K562 (cell line): ENCODE data around the gene ZNF83. TPM values are rescaled to one million over a fixed set of nuclear protein-coding genes. Genes with fewer than 3 reads are reported as not detected.

Experiments used
- ARHGAP35 ChIP-seq: fragments of 450-650 bp; IDR thresholded peaks from 2 replicates; pipeline ENCODE4 v1.6.1; 2018; ENCODE audit not compliant: partially characterized antibody
- HIVEP1 ChIP-seq: fragments of 250-450 bp; sonication (Bioruptor Pico); IDR thresholded peaks from 2 replicates; pipeline ENCODE4 v1.4.0; 2020; ENCODE audit warnings: mild to moderate bottlenecking
- HSF4 ChIP-seq: fragments of 250-450 bp; sonication (Bioruptor Pico); IDR thresholded peaks from 2 replicates; pipeline ENCODE4 v2.1.2; 2022; ENCODE audit warnings: mild to moderate bottlenecking, moderate library complexity, borderline replicate concordance
- L3MBTL2 ChIP-seq: fragments of 450-650 bp; IDR thresholded peaks from 2 replicates; pipeline ENCODE4 v1.6.1; 2016; ENCODE audit warnings: mild to moderate bottlenecking, moderate library complexity
- NCOR1 ChIP-seq: fragments of 450-650 bp; IDR thresholded peaks from 2 replicates; pipeline ENCODE4 v1.6.1; 2016; ENCODE audit warnings: mild to moderate bottlenecking, moderate library complexity
- NFIX ChIP-seq: fragments of 250-450 bp; sonication (Bioruptor Pico); IDR thresholded peaks from 2 replicates; pipeline ENCODE4 v1.4.0; 2020; ENCODE audit warnings: low read depth, mild to moderate bottlenecking, moderate library complexity
- RFX7 ChIP-seq: fragments of 250-450 bp; sonication (Bioruptor Pico); IDR thresholded peaks from 2 replicates; pipeline ENCODE4 v1.5.1; 2021; ENCODE audit warnings: mild to moderate bottlenecking
- RUNX1 ChIP-seq: sonication (generic); IDR thresholded peaks from 2 replicates; pipeline ENCODE4 v1.6.1; 2016; ENCODE audit warnings: antibody characterized with exemption, low read depth
- SMARCA5 ChIP-seq: fragments of 450-650 bp; IDR thresholded peaks from 2 replicates; pipeline ENCODE4 v1.6.1; 2016
- ZEB2 ChIP-seq: fragments of 450-650 bp; IDR thresholded peaks from 2 replicates; pipeline ENCODE4 v1.6.1; 2016
- ZNF133 ChIP-seq: fragments of 250-450 bp; sonication (Bioruptor Pico); IDR thresholded peaks from 2 replicates; pipeline ENCODE4 v1.4.0; 2020; ENCODE audit warnings: mild to moderate bottlenecking
- ZNF134 ChIP-seq: fragments of 250-450 bp; sonication (Bioruptor Pico); conservative IDR thresholded peaks from 2 replicates; pipeline ENCODE4 v1.4.0; 2020
- ZNF146 ChIP-seq: IDR thresholded peaks from one replicate; pipeline ENCODE4 v1.6.1; 2018; ENCODE audit warnings: missing compliant biosample characterization; ENCODE audit not compliant: unreplicated experiment
- ZNF3 ChIP-seq: fragments of 250-450 bp; sonication (Bioruptor Pico); IDR thresholded peaks from 2 replicates; pipeline ENCODE4 v1.5.0; 2021; ENCODE audit warnings: mild to moderate bottlenecking, moderate library complexity
- polyA plus RNA-seq, 8 experiments: library from polyadenylated mRNA; depleted of rRNA in 4 of 8; stranded (reverse) in 5 of 8; unstranded in 3 of 8; fragments of >200 nt; fragmentation: Nextera tagmentation in 2 of 8; fragmentation: Illumina TruSeq in 1 of 8; extraction: Ambion mirVana in 2 of 8; extraction: Trizol in 1 of 8; gene quantifications; 2 replicates each; pipeline versions ENCODE4 v1.2.1 to v1.2.3, GENCODE V29; 2011 to 2014; ENCODE audit warnings: inconsistent platforms in 1 of 8, missing spikeins in 1 of 8
- total RNA-seq, 7 experiments: library from RNA; depleted of rRNA in 6 of 7; stranded (reverse); fragments of >200 nt in 6 of 7; fragmentation: Illumina TruSeq in 2 of 7; extraction: Trizol in 2 of 7; gene quantifications; 2 replicates each; pipeline versions ENCODE4 v1.2.1 to v1.2.3, GENCODE V29; 2011 to 2021; ENCODE audit warnings: low replicate concordance in 1 of 7
- TF ChIP-seq, protein P1 (sequence below): fragments of 450-650 bp; IDR thresholded peaks from 2 replicates; pipeline ENCODE4 v1.6.1; 2016
- TF ChIP-seq, protein P2 (sequence below): fragments of 450-650 bp; conservative IDR thresholded peaks from 2 replicates; pipeline ENCODE4 v1.6.1; 2016; ENCODE audit warnings: missing genetic modification characterization, low read depth, mild to moderate bottlenecking, control low read depth, missing compliant biosample characterization
- TF ChIP-seq, protein P3 (sequence below): sonication (generic); formaldehyde crosslinking; IDR thresholded peaks from 2 replicates; pipeline ENCODE4 v1.8.0; 2022; ENCODE audit warnings: missing genetic modification reagents, mild to moderate bottlenecking, moderate library complexity, borderline replicate concordance
- TF ChIP-seq, protein P4 (sequence below): fragments of 450-650 bp; IDR thresholded peaks from 2 replicates; pipeline ENCODE4 v1.6.1; 2017; ENCODE audit warnings: antibody characterized with exemption, mild to moderate bottlenecking
- TF ChIP-seq, protein P5 (sequence below): fragments of 250-450 bp; sonication (Bioruptor Pico); IDR thresholded peaks from 2 replicates; pipeline ENCODE4 v1.6.1; 2021; ENCODE audit warnings: mild to moderate bottlenecking

ZNF83 gene
- total and polyA plus RNA-seq, 9 of the 15 experiments (the other 6 are each of a cell fraction or from before 2014, with no cell fraction given) = 18.6 to 74.3 (median 51.9) TPM

DNA sequence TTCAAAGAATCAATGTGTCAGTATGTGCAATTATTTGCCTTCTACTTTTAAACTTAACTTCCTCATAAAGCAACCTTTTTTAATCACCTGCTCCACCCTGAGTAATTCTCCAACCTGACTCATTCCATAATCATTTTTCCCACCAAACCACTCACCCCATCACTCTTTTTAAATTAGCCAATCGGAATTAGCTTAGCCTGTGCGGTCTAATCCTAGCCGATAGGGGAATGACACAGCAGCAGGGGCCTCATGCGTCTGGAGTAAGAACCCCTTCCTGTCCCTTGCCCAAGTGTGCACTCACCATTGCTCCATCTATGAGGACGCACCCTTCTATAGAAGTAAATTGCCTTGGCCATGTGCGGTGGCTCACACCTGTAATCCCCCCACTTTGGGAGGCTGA lies 27.4 kb upstream of the ZNF83 start (continued):
- TF ChIP-seq, protein P1, sequence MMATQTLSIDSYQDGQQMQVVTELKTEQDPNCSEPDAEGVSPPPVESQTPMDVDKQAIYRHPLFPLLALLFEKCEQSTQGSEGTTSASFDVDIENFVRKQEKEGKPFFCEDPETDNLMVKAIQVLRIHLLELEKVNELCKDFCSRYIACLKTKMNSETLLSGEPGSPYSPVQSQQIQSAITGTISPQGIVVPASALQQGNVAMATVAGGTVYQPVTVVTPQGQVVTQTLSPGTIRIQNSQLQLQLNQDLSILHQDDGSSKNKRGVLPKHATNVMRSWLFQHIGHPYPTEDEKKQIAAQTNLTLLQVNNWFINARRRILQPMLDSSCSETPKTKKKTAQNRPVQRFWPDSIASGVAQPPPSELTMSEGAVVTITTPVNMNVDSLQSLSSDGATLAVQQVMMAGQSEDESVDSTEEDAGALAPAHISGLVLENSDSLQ = peak; percentile 79
- TF ChIP-seq, protein P2, sequence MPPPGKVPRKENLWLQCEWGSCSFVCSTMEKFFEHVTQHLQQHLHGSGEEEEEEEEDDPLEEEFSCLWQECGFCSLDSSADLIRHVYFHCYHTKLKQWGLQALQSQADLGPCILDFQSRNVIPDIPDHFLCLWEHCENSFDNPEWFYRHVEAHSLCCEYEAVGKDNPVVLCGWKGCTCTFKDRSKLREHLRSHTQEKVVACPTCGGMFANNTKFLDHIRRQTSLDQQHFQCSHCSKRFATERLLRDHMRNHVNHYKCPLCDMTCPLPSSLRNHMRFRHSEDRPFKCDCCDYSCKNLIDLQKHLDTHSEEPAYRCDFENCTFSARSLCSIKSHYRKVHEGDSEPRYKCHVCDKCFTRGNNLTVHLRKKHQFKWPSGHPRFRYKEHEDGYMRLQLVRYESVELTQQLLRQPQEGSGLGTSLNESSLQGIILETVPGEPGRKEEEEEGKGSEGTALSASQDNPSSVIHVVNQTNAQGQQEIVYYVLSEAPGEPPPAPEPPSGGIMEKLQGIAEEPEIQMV (tag) = no peak
- TF ChIP-seq ZNF134 (no peak), RFX7 (CRISPR knock-in tag) (no peak), RUNX1 (no peak), ZNF3 (CRISPR knock-in tag) (no peak), HIVEP1 (no peak), NFIX (CRISPR knock-in tag) (no peak), HSF4 (CRISPR knock-in tag) (no peak), ARHGAP35 (no peak), ZNF133 (CRISPR knock-in tag) (no peak), SMARCA5 (no peak), ZEB2 (no peak), NCOR1 (peak; percentile 32; the same call in 1 of the 2 replicates), ZNF146 (CRISPR knock-in tag) (no peak), L3MBTL2 (peak; percentile 80)
- TF ChIP-seq, protein P3, sequence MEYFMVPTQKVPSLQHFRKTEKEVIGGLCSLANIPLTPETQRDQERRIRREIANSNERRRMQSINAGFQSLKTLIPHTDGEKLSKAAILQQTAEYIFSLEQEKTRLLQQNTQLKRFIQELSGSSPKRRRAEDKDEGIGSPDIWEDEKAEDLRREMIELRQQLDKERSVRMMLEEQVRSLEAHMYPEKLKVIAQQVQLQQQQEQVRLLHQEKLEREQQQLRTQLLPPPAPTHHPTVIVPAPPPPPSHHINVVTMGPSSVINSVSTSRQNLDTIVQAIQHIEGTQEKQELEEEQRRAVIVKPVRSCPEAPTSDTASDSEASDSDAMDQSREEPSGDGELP (CRISPR knock-in tag) = no peak
- TF ChIP-seq, protein P4, sequence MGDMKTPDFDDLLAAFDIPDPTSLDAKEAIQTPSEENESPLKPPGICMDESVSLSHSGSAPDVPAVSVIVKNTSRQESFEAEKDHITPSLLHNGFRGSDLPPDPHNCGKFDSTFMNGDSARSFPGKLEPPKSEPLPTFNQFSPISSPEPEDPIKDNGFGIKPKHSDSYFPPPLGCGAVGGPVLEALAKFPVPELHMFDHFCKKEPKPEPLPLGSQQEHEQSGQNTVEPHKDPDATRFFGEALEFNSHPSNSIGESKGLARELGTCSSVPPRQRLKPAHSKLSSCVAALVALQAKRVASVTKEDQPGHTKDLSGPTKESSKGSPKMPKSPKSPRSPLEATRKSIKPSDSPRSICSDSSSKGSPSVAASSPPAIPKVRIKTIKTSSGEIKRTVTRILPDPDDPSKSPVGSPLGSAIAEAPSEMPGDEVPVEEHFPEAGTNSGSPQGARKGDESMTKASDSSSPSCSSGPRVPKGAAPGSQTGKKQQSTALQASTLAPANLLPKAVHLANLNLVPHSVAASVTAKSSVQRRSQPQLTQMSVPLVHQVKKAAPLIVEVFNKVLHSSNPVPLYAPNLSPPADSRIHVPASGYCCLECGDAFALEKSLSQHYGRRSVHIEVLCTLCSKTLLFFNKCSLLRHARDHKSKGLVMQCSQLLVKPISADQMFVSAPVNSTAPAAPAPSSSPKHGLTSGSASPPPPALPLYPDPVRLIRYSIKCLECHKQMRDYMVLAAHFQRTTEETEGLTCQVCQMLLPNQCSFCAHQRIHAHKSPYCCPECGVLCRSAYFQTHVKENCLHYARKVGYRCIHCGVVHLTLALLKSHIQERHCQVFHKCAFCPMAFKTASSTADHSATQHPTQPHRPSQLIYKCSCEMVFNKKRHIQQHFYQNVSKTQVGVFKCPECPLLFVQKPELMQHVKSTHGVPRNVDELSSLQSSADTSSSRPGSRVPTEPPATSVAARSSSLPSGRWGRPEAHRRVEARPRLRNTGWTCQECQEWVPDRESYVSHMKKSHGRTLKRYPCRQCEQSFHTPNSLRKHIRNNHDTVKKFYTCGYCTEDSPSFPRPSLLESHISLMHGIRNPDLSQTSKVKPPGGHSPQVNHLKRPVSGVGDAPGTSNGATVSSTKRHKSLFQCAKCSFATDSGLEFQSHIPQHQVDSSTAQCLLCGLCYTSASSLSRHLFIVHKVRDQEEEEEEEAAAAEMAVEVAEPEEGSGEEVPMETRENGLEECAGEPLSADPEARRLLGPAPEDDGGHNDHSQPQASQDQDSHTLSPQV = peak; percentile 96
- TF ChIP-seq, protein P5, sequence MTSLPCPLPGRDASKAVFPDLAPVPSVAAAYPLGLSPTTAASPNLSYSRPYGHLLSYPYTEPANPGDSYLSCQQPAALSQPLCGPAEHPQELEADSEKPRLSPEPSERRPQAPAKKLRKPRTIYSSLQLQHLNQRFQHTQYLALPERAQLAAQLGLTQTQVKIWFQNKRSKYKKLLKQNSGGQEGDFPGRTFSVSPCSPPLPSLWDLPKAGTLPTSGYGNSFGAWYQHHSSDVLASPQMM (CRISPR knock-in tag) = no peak
